Activated T-cell treated with anti-CD3 and anti-CD28 coated beads for 48 hours (primary cell): ENCODE data around the gene PNLIPRP3.

ENCODE experiments used
- DNase-seq: peaks from one replicate; pipeline ENCODE4 v3.0.0-alpha.2; 2020; ENCODE audit warnings: low read depth

Gene PNLIPRP3

DNA sequence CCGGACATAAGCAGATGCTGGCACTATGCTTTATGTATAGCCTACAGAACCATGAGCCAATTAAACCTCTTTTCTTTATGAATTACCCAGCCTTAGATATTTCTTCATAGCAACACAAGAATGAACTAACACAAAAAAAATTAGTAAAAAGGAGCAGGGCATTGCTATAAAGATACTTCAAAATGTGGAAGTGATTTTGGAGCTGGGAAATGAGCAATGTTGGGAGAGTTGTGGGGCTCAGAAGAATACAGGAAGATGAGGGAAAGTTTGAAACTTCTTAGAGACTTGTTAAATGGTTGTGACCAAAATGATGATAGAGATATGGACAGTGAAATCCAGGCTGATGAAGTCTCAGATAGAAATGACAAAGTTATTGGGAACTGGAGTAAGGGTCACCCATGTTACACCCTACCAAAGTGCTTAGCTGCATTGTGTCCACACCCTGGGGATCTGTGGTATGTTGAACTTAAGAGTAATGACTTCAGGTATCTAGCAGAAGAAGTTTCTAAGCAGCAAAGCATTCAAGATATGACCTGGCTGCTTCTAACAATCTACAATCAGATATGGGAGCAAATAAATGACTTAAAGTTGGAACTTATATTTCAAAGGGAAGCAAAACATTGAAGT, 24.2 kb downstream of the PNLIPRP3 start:
- DNase-seq: no peak

- no peak for DNase-seq
Observed at GRCh38 chr10:116452338-116452720, 24.7 kb downstream of the PNLIPRP3 start.

DNA sequence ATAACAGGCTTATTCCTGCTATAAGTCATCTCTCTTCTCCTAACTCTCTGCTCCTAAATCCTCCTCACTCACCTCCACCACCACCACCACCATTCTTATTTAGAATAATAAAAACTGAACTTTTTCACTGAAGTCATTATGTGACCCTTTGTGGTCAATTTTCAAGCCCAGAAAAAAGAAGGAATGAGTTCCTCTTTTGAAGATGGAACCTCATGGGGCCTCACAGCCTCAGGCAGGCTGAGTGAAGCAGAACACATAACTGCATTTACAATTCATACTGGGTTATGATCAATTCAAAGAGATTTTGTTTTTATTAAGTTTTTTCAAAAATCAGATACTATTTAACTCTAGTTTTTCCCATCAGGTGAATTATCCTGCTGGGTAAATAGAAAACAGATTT, 29.8 kb downstream of the PNLIPRP3 start:
- no peak for DNase-seq

DNA sequence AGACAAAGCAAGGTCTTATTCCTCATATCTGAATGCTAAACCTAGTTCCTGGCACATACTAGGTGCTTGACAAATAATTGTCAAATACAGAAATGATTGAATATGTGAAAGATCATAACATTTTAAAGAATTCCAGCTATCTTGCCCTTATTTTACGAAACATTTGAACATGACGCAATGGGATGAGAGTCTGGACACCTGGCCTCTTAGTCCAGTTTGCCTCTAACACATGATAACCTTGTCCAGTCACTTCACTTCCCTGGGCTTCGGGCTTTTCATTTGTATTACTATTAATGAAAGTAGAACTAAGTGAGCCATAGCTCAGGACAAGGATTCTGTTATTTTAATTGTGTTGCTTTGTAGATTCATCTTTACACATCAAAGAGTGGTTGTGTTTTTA, 32.6 kb downstream of the PNLIPRP3 start:
- no peak for DNase-seq

GRCh38 chr10:116461680-116462079, 34.0 kb downstream of the PNLIPRP3 start:
- no peak for DNase-seq

- no peak for DNase-seq
Observed at GRCh38 chr10:116464257-116464656, 36.6 kb downstream of the PNLIPRP3 start.

DNA sequence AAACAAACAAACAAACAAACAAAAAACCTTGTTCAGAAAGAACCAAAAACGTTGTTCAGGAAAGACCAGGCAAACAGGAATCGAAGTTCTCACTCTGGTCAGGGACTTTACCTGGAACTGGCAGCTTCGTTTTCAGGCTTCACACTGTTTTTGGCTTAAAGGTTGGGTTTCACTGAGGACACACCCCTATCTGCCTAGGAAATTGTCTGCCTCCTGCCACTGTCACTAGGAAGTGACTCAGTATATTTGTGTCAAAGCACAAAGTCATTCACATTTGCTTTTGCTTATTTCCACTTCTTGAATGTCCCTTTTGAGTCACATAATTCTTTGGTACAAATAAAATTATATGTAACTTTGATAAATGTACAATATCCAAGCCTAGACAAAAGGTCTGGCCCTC, 37.9 kb downstream of the PNLIPRP3 start:
- no peak for DNase-seq

GRCh38 chr10:116466715-116467422, 39.2 kb downstream of the PNLIPRP3 start:
- DNase-seq: no peak

DNA sequence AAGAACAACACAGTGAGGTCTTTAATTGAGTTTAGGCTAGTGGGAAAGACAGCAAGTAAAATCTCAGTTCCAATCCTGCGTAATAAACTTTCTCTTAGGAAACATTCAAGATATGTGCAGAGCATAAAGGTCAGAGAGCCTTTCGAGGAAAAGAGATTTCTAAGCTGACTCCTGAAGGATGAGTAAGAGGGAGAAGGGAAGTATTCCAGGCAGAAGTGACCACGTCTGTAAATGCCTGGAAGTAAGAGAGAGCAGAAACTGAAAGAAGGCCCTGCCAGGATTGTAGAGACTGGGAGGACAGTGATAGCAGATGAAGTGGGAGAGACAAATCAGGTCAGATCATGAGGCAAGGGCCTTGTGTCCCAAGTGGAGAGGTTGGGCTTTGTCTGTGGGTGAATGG, 41.8 kb downstream of the PNLIPRP3 start:
- DNase-seq: no peak

GRCh38 chr10:116470071-116470470, 42.4 kb downstream of the PNLIPRP3 start:
- no peak for DNase-seq

- no peak for DNase-seq
Observed at GRCh38 chr10:116470768-116471415, 43.2 kb downstream of the PNLIPRP3 start.

DNA sequence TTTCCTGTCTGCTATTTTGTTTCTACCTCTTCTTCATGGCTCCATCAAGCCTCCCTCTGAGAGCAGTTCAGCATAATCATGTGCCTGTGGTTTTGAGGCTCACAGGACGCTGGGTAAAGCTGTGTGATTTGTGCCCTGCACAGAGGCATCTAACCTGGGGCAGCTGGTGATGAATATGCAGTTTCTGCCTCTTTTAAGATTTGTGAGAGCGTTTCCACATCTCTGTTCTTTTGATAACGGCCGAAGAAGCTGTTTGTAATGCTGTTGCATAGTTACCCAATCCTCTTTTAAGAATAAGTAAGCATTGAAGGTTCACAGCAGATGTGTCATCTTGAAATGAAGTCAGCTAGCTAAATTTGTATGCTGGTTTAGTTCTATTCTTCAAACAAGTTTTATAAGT, 45.2 kb downstream of the PNLIPRP3 start:
- DNase-seq: no peak

DNA sequence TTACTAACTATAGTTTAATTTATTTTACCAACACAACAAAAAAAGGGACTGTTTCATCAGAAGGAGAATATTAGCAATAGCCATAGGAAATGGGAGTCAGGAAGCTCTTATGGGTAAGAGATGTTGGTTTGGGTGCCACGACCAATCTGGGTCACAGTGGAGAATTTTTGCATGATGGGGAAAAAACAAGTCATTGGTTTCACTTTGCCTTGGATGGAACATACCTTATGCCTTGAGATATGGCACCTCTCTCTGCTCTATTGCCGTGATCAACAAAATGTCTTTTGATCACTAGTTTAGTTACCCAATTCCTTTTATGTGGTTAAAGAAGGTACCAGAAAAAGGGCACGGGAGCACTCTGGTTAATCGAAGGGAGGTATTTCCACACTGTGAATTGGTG, 48.2 kb downstream of the PNLIPRP3 start:
- no peak for DNase-seq

- no peak for DNase-seq
Observed at GRCh38 chr10:116476461-116476860, 48.8 kb downstream of the PNLIPRP3 start.

DNA sequence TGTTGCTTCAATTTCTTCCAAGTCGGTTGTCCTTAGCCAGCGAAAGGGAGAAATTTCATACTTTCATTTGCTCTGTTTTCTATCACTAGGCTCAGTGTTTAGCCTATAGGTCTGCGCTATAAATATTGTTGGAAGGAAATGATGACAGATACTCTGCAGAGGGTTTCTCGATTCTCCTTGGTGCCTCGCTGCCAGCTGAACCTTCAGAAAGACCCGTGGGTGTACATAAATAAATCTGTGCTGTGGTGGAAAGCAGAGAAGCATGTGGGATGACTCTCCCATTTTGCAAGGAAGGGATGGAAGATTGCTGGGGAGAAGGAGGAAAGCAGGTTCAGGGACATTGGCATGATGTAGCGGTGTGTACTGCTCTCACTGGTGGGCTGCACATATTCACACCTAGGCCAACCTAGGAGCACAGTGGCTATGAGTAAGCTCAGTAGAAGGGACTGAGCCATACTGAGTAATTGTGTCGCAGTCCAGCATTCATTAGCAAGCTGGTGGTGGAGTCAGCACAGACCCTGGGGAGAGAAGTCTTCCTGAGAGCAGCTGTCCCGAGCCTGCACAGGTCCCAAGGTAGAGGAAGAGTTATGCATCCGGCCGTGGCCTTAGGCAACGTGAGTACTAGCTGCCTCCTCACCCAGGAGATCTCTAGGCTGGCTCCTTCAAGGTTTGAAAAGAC, 50.5 kb downstream of the PNLIPRP3 start:
- no peak for DNase-seq

GRCh38 chr10:116486770-116487448, 59.3 kb downstream of the PNLIPRP3 start:
- no peak for DNase-seq

GRCh38 chr10:116487522-116488430, 60.1 kb downstream of the PNLIPRP3 start:
- no peak for DNase-seq

- no peak for DNase-seq
Observed at GRCh38 chr10:116489460-116489859, 61.8 kb downstream of the PNLIPRP3 start.

DNA sequence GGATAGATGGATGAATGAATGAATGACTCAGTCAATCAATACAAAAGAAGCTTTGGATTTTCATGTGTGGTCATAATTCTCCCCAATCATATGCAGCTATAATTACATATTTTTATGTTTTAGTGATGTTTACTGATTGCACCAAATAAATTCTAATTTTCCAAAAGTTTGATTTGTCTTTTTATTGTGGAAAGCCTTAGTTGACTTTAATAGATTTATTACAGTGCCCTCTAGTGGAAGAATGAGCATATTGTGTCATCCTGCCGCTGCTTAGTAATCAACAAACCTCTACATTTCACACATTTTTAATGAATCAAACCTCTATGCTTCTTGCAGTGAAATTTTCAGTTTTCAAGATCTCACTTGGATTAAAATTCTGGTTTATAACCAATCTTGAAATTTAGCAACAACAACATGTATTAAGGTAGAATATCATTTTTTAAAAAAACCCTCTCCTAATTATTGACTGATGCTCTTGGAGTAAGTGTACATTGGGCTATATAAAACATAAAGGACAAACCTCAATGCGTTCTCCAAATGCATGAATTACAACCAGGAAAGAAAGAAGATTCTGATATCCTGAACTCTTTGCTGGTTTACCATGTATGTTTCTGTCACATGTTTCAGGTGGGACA, 62.5 kb downstream of the PNLIPRP3 start:
- DNase-seq: no peak

DNA sequence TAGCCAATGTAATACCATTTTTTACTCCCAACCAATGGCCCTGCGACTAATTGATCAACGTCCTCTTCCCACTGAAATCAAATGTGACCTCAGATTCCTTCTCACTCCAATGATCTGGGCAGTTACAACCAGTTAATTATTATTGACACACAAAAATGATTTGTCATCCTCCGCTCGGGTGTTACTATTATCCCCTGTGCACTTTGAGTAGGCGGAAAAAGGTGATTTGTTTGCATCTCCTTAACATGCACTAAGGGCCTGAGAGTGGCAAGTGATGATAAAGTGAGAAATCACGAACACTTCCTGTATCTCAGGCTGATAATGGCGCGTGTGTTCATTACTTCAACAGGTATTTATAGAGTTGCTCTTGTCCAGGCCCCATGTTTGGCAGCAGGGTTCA, 77.1 kb downstream of the PNLIPRP3 start:
- DNase-seq: no peak

- no peak for DNase-seq
Observed at GRCh38 chr10:116510565-116510964, 82.9 kb downstream of the PNLIPRP3 start.
